ENCODE measurements around the gene RCSD1.

- TF ChIP-seq CTCF (CRISPR knock-in tag; IDR thresholded peaks at IDR 0.05), result no peak
- no peak for TF ChIP-seq E2F5 (CRISPR knock-in tag; conservative IDR thresholded peaks at IDR 0.05)
- no peak for TF ChIP-seq CENPBD1 (CRISPR knock-in tag; IDR thresholded peaks at IDR 0.05; ENCODE audit: borderline replicate concordance, low read depth)
- TF ChIP-seq ELF4 (CRISPR knock-in tag; IDR thresholded peaks at IDR 0.05; ENCODE audit: borderline replicate concordance), result no peak
- no peak for TF ChIP-seq CEBPB (IDR thresholded peaks at IDR 0.05; ENCODE audit: borderline replicate concordance, low read depth, low read length)
- no peak for TF ChIP-seq EZH2 (conservative IDR thresholded peaks at IDR 0.05; ENCODE audit: low read depth, low read length)
- TF ChIP-seq ZNF3 (CRISPR knock-in tag; IDR thresholded peaks at IDR 0.05), result no peak
- no peak for TF ChIP-seq SMC3 (IDR thresholded peaks at IDR 0.05; ENCODE audit: low read length)
- TF ChIP-seq HOMEZ (CRISPR knock-in tag; IDR thresholded peaks at IDR 0.05; ENCODE audit: low read depth), result no peak
- TF ChIP-seq GTF3A (CRISPR knock-in tag; conservative IDR thresholded peaks at IDR 0.05), result no peak
- TF ChIP-seq HOXA9 (CRISPR knock-in tag; IDR thresholded peaks at IDR 0.05; ENCODE audit: borderline replicate concordance), result no peak
Observed at GRCh38 chr1:167751676-167752075, 121.6 kb downstream of the RCSD1 start.
